ENCODE measurements around the gene IL1A.

Gene IL1A

GRCh38 chr2:112791019-112791418 lies 6.7 kb upstream of the IL1A start:
- DNase-seq, result no peak

GRCh38 chr2:112790305-112790704 lies 6.0 kb upstream of the IL1A start:
- no peak for DNase-seq

GRCh38 chr2:112789186-112789585 lies 4.9 kb upstream of the IL1A start:
- no peak for DNase-seq

- DNase-seq, result no peak
Measured at GRCh38 chr2:112788653-112789052, 4.4 kb upstream of the IL1A start.

GRCh38 chr2:112787729-112788393 lies 3.6 kb upstream of the IL1A start:
- DNase-seq, result no peak

- DNase-seq, result no peak
Measured at GRCh38 chr2:112787294-112787693, 3.0 kb upstream of the IL1A start.

- no peak for DNase-seq
Measured at GRCh38 chr2:112783187-112783714, 1.0 kb downstream of the IL1A start.

GRCh38 chr2:112782234-112782799 lies 2.0 kb downstream of the IL1A start:
- no peak for DNase-seq

GRCh38 chr2:112779598-112779997 lies 4.7 kb downstream of the IL1A start:
- no peak for DNase-seq

- no peak for DNase-seq
Measured at GRCh38 chr2:112777036-112777435, 7.3 kb downstream of the IL1A start.

GRCh38 chr2:112776113-112776512 lies 8.2 kb downstream of the IL1A start:
- DNase-seq, result no peak

GRCh38 chr2:112774536-112775285 lies 9.6 kb downstream of the IL1A start:
- no peak for DNase-seq

GRCh38 chr2:112773556-112773955 lies 10.7 kb downstream of the IL1A start:
- DNase-seq, result no peak

GRCh38 chr2:112772911-112773475 lies 11.3 kb downstream of the IL1A start:
- no peak for DNase-seq

GRCh38 chr2:112772322-112772721 lies 12.0 kb downstream of the IL1A start:
- DNase-seq, result no peak

- DNase-seq, result no peak
Measured at GRCh38 chr2:112768432-112768831, 15.9 kb downstream of the IL1A start.

GRCh38 chr2:112767693-112768330 lies 16.5 kb downstream of the IL1A start:
- no peak for DNase-seq

GRCh38 chr2:112765251-112765650 lies 19.0 kb downstream of the IL1A start:
- DNase-seq, result no peak

- peak; percentile 62 for DNase-seq
Measured at GRCh38 chr2:112764071-112765044, 19.9 kb downstream of the IL1A start, which contains the start of gene CKAP2L. CKAP2L (minus strand) TSS chr2:112764609; CDS start chr2:112764598, 11 bp downstream.

- DNase-seq, result no peak
Measured at GRCh38 chr2:112762276-112762675, 22.0 kb downstream of the IL1A start.

GRCh38 chr2:112760149-112760548 lies 24.1 kb downstream of the IL1A start:
- DNase-seq, result no peak

GRCh38 chr2:112758711-112759110 lies 25.6 kb downstream of the IL1A start:
- DNase-seq, result no peak

Measured in NCI-H187 treated with DMSO at 0.1 percent for 48 hours (cell line).